HG03575 (cell line): ENCODE results near the gene ARHGAP15.

Experiments
- ATAC-seq: cut with Tn5 transposase; IDR thresholded peaks from one replicate; pipeline ENCODE4 v1.9.1; 2021; ENCODE audit not compliant: unreplicated experiment, insufficient number of reproducible peaks, low FRiP score; ENCODE audit errors: extremely low read depth

The ARHGAP15 gene

GRCh38 chr2:143726151-143726845 is 597.1 kb downstream of the ARHGAP15 start:
- ATAC-seq, result no peak

DNA sequence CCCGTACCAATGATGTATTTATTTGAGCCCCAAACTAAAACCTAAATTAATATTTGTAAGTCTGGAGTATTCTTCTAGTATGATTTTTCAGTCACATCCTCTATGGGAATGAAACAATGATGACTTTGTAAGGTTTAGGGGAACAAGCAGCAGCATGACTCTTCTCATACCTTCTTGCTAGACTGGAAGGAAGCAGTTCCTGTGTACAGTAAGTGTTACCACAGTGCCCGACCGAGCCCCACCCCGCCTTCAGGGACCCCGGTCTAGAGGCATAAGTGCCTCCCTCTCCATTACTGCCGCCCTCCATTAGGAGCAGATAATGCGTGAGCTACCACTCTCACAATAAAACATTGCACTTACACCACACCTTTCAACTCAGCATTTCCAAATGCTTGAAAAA is 599.3 kb downstream of the ARHGAP15 start:
- no peak for ATAC-seq

DNA sequence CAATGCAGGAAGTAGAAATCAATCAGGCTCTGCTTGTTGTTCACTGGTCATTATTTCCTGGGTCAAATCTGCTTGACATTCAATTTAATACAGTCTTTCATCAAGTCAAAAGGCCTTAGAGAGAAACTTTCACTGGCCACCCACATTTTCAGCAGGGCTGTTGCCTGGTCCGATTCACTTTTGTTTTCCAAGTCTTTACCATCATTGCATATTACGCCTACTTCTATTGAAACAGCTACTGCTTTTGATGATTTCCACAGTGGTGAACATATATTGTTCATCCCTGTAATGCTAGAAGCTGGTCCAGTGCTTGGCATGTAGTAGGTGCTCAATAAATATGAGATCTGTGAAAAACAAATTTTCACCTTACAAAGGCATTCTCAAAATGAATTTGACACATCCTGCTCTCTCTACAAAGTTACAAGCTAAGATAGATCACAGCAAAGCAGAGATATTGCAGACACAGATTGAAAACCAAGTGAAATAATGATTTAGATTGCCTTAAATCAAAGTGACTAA is 600.1 kb downstream of the ARHGAP15 start:
- ATAC-seq, result no peak

DNA sequence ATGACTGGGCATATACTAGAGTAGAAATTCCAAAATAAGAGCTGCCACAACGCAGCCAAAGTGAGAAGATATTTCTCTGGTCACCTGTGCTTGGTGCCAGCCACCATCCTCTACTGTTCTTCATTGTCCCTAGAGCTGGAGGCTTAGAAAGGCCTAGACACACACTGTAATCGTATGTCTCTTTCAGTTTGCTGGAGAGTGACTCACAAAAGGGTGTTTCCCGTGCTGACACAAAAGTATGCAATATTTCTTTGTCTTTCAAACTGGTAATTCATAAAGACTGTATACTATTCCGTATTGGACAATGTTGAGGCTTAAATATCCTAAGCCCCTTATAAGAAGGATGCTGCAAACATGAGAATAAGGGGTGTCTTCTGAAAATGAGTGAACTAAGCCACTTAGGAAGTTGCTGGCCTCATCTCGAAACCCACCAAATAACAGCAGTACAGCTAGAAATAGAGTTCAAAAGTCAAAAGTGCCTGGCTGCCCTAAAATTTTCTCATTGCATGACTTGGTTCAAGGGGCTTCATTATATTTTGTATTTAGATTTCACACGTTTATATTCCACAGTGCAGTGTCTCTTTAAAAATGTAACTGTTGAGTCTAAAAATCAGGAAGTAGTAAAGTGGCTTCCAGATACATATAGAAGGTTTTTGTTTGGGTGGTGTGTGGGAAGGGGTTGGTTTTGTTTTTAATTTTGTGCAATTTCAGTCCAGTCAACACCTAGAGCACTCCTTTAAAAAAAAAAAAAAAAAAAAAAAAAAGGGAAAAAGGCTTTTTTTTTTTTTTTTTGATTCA is 601.1 kb downstream of the ARHGAP15 start:
- peak; percentile 46 for ATAC-seq

GRCh38 chr2:143730953-143731260 is 601.7 kb downstream of the ARHGAP15 start:
- peak; percentile 28 for ATAC-seq

- no peak for ATAC-seq
Measured at GRCh38 chr2:143732076-143732475, 602.9 kb downstream of the ARHGAP15 start.

DNA sequence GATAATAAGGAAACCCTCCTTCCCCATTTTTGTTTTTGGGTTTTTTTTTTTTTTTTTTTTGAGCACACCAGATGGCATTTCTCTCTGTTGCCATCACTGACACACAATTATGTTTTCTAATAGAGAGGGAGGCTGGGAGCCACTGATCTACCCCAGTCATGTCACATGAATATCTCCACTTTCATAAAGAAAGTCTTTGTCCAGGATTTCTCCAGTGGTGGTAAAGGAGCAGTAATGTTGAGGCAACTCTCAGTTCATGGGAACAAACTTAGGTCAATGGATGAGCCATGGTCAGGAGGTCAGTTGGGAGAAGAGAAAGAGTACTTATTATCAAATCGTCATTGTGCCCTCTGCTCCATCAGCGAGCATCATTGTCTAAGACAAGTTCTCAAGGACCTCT is 603.7 kb downstream of the ARHGAP15 start:
- no peak for ATAC-seq

GRCh38 chr2:143734507-143734906 is 605.3 kb downstream of the ARHGAP15 start:
- ATAC-seq, result no peak

- no peak for ATAC-seq
Measured at GRCh38 chr2:143736904-143737303, 607.7 kb downstream of the ARHGAP15 start.

DNA sequence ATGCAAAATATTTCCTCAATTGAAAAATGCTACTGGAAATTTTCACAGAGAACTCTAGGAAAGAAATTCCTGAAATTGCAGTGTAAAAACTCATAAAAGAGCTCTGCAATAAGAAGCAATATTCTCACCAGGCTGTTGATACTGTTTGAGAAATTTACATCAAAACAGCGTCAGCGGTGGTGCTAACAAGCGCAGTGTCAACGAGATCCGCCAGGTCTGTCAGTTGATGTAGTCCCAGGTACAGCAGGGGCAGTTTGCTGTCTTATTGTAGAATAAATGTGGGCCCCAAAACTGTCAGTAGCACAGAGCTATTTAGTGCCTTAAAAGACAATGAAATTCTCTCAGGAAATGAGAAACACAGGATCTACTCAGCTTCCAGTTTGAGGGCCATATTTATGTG is 611.2 kb downstream of the ARHGAP15 start:
- ATAC-seq, result no peak

GRCh38 chr2:143741205-143741604 is 612.0 kb downstream of the ARHGAP15 start:
- no peak for ATAC-seq

- no peak for ATAC-seq
Measured at GRCh38 chr2:143742581-143742980, 613.4 kb downstream of the ARHGAP15 start.

DNA sequence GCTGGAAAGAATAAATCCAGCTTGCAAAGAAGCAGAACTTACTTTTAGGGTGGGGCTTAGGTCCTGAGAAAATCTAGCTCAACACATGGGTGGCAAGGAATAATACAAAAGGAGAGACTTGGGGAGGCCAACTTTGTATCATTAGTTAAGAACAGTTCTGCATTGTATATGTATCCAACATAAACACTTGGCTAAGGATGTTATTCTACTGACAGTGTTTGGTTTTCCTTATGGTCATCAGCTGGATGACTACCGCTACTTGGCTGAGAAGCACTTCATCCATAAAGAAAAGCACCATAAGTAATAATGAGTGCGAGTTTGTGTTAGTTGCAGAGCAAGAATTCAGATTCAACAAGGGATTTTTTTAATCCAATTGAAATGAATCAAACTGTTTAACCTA is 614.9 kb downstream of the ARHGAP15 start:
- ATAC-seq, result no peak

DNA sequence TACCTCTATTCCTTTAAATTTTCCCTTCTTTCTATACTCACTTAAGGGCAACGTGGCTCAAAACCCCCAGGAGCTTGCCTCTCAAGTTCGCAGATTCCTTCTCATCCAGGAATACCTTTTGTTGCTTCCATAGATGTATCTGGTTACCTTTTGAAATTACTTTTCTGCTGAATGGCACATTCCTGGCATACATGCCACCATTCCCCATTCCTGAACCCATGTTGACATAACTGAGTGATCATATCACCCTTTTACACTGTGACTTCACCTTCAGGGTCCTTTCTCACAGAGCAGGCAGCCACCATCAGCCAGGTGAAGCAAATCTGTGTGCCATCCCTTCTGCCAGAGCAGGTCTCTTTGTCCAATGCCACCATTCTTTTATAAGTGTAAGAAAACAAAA is 615.8 kb downstream of the ARHGAP15 start:
- ATAC-seq, result no peak

DNA sequence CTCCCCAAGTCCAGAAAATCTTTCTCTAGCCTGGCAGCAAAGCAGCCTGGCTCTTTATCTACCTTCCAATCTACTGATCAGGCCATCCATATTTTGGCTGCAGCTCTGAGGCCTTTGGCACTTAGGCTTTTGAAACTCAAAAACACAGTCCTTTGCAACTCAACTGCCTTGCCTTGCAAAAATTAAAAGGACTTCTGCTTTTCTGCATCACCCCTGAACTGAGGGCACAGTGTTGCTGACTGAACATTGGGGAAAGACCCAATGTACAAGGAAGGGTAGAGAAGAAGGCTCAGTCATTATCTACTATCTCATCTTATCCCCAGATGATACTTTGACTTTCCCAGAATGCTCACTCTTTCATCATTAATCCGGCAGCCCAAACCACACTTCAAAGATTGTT is 625.5 kb downstream of the ARHGAP15 start:
- no peak for ATAC-seq

GRCh38 chr2:143758629-143759330 is 629.6 kb downstream of the ARHGAP15 start:
- ATAC-seq, result no peak

- no peak for ATAC-seq
Measured at GRCh38 chr2:143759455-143759854, 630.2 kb downstream of the ARHGAP15 start.

DNA sequence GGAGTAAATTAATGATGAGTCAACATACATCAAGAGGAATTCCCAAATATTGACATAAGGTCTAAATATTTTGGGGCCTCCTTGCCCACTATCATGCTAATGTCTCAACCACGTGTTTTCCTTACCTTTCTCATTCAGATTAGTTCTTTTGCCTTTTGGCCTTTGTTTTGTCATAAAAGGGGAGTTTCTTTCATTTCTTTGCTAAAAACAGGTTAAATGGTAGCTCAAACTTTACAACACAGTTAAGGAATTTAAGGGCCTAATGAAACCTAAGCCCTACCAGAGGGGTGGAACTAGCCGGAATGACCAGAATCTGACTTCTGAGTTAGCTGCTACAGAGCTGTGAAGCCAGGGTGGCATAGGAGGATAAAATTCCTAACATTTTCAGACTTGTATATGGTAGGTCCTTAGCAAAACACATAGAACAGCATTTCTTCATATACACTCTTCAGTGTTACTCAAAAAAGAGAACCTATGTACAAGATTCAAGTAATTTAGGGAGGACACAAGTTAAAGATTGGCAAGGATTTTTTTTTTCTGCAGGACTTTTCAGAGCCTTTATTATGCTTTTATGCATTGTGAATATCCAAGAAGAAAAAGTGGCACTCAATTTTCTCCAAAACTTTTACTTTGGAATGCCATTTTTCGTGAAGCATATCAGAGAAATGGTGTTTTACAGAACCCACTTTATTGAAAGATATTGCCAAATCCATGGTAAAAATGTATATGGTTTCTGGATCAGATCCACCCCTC is 633.1 kb downstream of the ARHGAP15 start:
- no peak for ATAC-seq

GRCh38 chr2:143764261-143764660 is 635.0 kb downstream of the ARHGAP15 start:
- no peak for ATAC-seq
